ENCODE measurements around the gene KCNMA1.

- TF ChIP-seq POLR2AphosphoS5 (IDR thresholded peaks at IDR 0.05), result no peak
- TF ChIP-seq, protein P1, sequence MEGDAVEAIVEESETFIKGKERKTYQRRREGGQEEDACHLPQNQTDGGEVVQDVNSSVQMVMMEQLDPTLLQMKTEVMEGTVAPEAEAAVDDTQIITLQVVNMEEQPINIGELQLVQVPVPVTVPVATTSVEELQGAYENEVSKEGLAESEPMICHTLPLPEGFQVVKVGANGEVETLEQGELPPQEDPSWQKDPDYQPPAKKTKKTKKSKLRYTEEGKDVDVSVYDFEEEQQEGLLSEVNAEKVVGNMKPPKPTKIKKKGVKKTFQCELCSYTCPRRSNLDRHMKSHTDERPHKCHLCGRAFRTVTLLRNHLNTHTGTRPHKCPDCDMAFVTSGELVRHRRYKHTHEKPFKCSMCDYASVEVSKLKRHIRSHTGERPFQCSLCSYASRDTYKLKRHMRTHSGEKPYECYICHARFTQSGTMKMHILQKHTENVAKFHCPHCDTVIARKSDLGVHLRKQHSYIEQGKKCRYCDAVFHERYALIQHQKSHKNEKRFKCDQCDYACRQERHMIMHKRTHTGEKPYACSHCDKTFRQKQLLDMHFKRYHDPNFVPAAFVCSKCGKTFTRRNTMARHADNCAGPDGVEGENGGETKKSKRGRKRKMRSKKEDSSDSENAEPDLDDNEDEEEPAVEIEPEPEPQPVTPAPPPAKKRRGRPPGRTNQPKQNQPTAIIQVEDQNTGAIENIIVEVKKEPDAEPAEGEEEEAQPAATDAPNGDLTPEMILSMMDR (IDR thresholded peaks at IDR 0.05 in 8 of 11, conservative IDR thresholded peaks at IDR 0.05 in 3 of 11), result no peak
These were observed 441.0 kb downstream of the KCNMA1 start for GRCh38 chr10:77196614-77197013.
